ENCODE data around the gene ANKS6.

The ANKS6 gene

DNA sequence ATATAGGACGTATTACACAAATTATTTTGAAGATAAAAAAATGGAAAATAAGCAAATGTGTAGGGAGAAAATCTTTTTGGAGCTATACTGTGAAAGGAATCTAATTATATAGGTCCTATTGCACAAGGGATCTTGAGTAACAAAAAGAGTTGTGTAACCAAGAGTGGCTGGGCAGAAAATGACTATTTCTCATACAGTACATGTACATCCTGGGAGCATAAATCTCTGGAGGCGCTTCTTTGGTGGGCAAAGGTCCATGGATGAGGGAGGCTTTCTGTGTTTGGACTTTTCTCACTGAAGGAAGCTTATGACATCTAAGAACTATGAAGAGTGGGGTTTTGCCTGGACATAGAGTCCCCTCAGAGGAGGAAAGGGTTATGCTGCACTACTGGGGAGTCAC, 29.8 kb downstream of the ANKS6 start:
- Histone ChIP-seq H3K9me3 (ENCODE audit: control insufficient read depth, low read length) (peaks cover 14% of the 10 kb centered on the region), H3K9ac (ENCODE audit: low read length) (no peak overlapping the region), H3K27me3 (replicated peaks; ENCODE audit: control insufficient read depth, insufficient read depth, low read length) (no peaks in the 10 kb centered on the region), H3K4me1 (ENCODE audit: control insufficient read depth, insufficient read depth, low read length) (peaks cover 8% of the 10 kb centered on the region), H3K36me3 (ENCODE audit: control insufficient read depth, insufficient read depth, low read length, severe bottlenecking) (peaks cover 74% of the 10 kb centered on the region), H3K4me3 (ENCODE audit: low read length) (no peak overlapping the region)
- peak; percentile 42 for DNase-seq (ENCODE audit: low read depth)

GRCh38 chr9:98765256-98765655, 31.1 kb downstream of the ANKS6 start:
- peaks cover 61% of the 10 kb centered on the region for H3K36me3 ChIP-seq (ENCODE audit: control insufficient read depth, insufficient read depth, low read length, severe bottlenecking)
- no peak overlapping the region for H3K9ac ChIP-seq (ENCODE audit: low read length)
- H3K4me3 ChIP-seq (ENCODE audit: low read length): no peak overlapping the region
- no peak for DNase-seq (ENCODE audit: low read depth)
- peaks cover 8% of the 10 kb centered on the region for H3K4me1 ChIP-seq (ENCODE audit: control insufficient read depth, insufficient read depth, low read length)
- H3K27me3 ChIP-seq (replicated peaks; ENCODE audit: control insufficient read depth, insufficient read depth, low read length): no peaks in the 10 kb centered on the region
- H3K9me3 ChIP-seq (ENCODE audit: control insufficient read depth, low read length): peaks cover 14% of the 10 kb centered on the region

DNA sequence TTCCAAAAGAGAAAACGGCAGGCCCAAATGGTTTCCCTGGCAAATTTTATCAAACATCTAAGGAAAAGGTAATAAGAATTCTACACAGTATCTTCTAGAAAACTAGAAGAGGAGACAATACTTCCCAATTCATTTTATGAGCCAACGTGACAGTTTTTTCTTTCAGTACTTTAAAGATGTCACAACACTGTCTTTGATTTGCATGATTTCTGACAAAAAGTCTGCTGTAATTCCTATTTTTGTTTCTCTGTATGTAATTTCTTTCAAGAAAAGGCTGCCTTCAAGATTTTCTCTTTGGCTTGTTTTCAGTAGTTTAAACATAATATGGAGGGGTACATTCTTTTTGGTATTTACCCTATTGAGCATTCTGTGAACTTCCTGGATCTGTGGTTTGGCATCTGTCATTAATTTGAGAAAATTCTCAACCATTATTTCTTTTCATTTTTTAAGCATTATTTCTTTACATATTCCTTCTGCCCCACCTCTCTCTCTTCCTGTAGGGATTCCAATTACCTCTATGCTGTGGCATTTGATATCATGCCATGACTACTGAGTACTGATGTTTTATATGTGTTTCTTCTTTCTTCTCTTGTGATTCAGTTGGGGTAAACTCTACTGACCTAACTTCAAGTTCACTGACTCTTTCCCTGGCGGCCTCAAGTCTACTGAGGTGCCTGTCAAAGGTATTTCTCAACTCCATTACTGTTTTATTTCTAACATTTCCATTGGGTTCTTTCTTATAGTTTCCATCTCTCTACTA, 32.2 kb downstream of the ANKS6 start:
- H3K27me3 ChIP-seq (replicated peaks; ENCODE audit: control insufficient read depth, insufficient read depth, low read length): no peaks in the 10 kb centered on the region
- peaks cover 14% of the 10 kb centered on the region for H3K9me3 ChIP-seq (ENCODE audit: control insufficient read depth, low read length)
- peaks cover 58% of the 10 kb centered on the region for H3K36me3 ChIP-seq (ENCODE audit: control insufficient read depth, insufficient read depth, low read length, severe bottlenecking)
- DNase-seq (ENCODE audit: low read depth): peak; percentile 10
- H3K4me1 ChIP-seq (ENCODE audit: control insufficient read depth, insufficient read depth, low read length): peaks cover 8% of the 10 kb centered on the region
- H3K9ac ChIP-seq (ENCODE audit: low read length): no peak overlapping the region
- no peak overlapping the region for H3K4me3 ChIP-seq (ENCODE audit: low read length)

DNA sequence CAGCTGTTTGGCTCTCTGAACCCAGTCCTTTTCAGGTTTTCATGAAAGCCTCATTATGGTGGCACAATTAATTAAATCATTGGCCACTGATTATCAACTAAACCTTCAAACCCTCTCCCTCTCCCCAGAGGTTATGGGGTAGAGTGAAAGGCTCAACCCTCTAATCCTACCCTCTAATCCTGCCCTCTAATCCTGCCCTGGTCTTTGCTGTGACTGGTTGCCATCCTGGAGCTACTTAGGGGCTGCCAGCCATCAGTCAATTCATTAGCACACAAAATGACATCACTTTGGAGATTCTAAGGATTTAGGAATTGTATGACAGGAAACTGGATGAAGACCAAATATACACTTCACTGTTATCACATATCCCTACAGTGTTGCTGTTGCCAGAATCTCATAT, 36.1 kb downstream of the ANKS6 start:
- H3K9ac ChIP-seq (ENCODE audit: low read length): no peak overlapping the region
- no peaks in the 10 kb centered on the region for H3K27me3 ChIP-seq (replicated peaks; ENCODE audit: control insufficient read depth, insufficient read depth, low read length)
- no peak for DNase-seq (ENCODE audit: low read depth)
- H3K4me1 ChIP-seq (ENCODE audit: control insufficient read depth, insufficient read depth, low read length): no peaks in the 10 kb centered on the region
- peaks cover 62% of the 10 kb centered on the region for H3K36me3 ChIP-seq (ENCODE audit: control insufficient read depth, insufficient read depth, low read length, severe bottlenecking)
- peaks cover 25% of the 10 kb centered on the region for H3K9me3 ChIP-seq (ENCODE audit: control insufficient read depth, low read length)
- no peak overlapping the region for H3K4me3 ChIP-seq (ENCODE audit: low read length)

- peaks cover 69% of the 10 kb centered on the region for H3K36me3 ChIP-seq (ENCODE audit: control insufficient read depth, insufficient read depth, low read length, severe bottlenecking)
Measured at GRCh38 chr9:98755006-98755618, 41.2 kb downstream of the ANKS6 start.

GRCh38 chr9:98751210-98751609, 45.1 kb downstream of the ANKS6 start:
- DNase-seq (ENCODE audit: low read depth): no peak
- no peaks in the 10 kb centered on the region for H3K9me3 ChIP-seq (ENCODE audit: control insufficient read depth, low read length)
- H3K9ac ChIP-seq (ENCODE audit: low read length): no peak overlapping the region
- H3K27me3 ChIP-seq (replicated peaks; ENCODE audit: control insufficient read depth, insufficient read depth, low read length): no peaks in the 10 kb centered on the region
- H3K4me1 ChIP-seq (ENCODE audit: control insufficient read depth, insufficient read depth, low read length): no peaks in the 10 kb centered on the region
- no peak overlapping the region for H3K4me3 ChIP-seq (ENCODE audit: low read length)
- H3K36me3 ChIP-seq (ENCODE audit: control insufficient read depth, insufficient read depth, low read length, severe bottlenecking): peaks cover 62% of the 10 kb centered on the region

More at GRCh38 chr9:98755006-98755618, 41.2 kb downstream of the ANKS6 start:
- Histone ChIP-seq H3K27me3 (replicated peaks; ENCODE audit: control insufficient read depth, insufficient read depth, low read length) (no peaks in the 10 kb centered on the region), H3K4me3 (ENCODE audit: low read length) (no peak overlapping the region), H3K9ac (ENCODE audit: low read length) (no peak overlapping the region), H3K4me1 (ENCODE audit: control insufficient read depth, insufficient read depth, low read length) (no peaks in the 10 kb centered on the region), H3K9me3 (ENCODE audit: control insufficient read depth, low read length) (peaks cover 11% of the 10 kb centered on the region)
- no peak for DNase-seq (ENCODE audit: low read depth)

GRCh38 chr9:98750364-98751060, 45.8 kb downstream of the ANKS6 start:
- peak; percentile 47 for DNase-seq (ENCODE audit: low read depth)
- Histone ChIP-seq H3K4me1 (ENCODE audit: control insufficient read depth, insufficient read depth, low read length) (no peaks in the 10 kb centered on the region), H3K4me3 (ENCODE audit: low read length) (no peak overlapping the region), H3K36me3 (ENCODE audit: control insufficient read depth, insufficient read depth, low read length, severe bottlenecking) (peaks cover 58% of the 10 kb centered on the region), H3K9ac (ENCODE audit: low read length) (no peak overlapping the region), H3K27me3 (replicated peaks; ENCODE audit: control insufficient read depth, insufficient read depth, low read length) (no peaks in the 10 kb centered on the region), H3K9me3 (ENCODE audit: control insufficient read depth, low read length) (no peaks in the 10 kb centered on the region)

DNA sequence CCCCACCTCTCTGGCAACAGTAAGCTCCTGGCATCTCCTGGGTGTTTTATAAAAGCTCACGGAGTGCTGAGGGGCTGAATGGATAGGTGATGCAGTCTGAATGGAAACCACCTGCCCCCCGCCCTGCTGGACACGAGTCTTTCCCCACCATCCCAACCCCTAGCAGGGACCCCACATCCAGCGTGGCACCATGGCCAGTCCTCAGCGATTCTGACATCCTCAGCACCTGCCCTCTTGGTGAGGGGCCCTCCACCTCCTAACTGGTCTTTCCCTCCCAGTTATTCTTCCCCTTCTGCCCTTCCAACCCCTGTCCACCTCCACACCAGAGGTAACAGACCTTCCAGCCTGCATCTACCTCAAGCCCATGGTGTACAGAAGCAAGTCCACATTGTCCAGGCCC, 48.9 kb downstream of the ANKS6 start:
- DNase-seq (ENCODE audit: low read depth): no peak
- Histone ChIP-seq H3K9ac (ENCODE audit: low read length) (no peak overlapping the region), H3K27me3 (replicated peaks; ENCODE audit: control insufficient read depth, insufficient read depth, low read length) (no peaks in the 10 kb centered on the region), H3K9me3 (ENCODE audit: control insufficient read depth, low read length) (no peaks in the 10 kb centered on the region), H3K36me3 (ENCODE audit: control insufficient read depth, insufficient read depth, low read length, severe bottlenecking) (peaks cover 47% of the 10 kb centered on the region), H3K4me1 (ENCODE audit: control insufficient read depth, insufficient read depth, low read length) (no peaks in the 10 kb centered on the region), H3K4me3 (ENCODE audit: low read length) (no peak overlapping the region)

DNA sequence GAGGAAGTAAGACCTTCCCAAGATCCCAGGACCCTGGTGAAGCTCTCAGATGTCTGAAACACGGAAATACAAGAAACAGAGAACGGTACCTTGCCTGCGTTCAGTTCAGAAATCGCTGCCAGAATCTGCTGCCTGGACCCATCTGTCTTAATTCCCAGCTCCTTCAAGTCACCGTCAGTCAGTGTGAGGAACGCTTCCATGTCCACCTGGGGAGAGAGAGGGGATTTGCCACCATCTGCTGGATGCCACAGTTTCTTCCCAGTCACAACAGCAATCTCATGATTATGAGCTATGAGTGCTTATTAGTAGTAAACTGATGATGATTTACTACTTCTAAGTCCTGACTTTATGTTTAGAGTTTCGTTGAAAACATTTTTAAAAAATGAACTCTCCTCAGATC, 50.9 kb downstream of the ANKS6 start:
- Histone ChIP-seq H3K36me3 (ENCODE audit: control insufficient read depth, insufficient read depth, low read length, severe bottlenecking) (peaks cover 39% of the 10 kb centered on the region), H3K4me1 (ENCODE audit: control insufficient read depth, insufficient read depth, low read length) (no peaks in the 10 kb centered on the region), H3K4me3 (ENCODE audit: low read length) (no peak overlapping the region), H3K27me3 (replicated peaks; ENCODE audit: control insufficient read depth, insufficient read depth, low read length) (no peaks in the 10 kb centered on the region), H3K9ac (ENCODE audit: low read length) (no peak overlapping the region), H3K9me3 (ENCODE audit: control insufficient read depth, low read length) (no peaks in the 10 kb centered on the region)
- no peak for DNase-seq (ENCODE audit: low read depth)

DNA sequence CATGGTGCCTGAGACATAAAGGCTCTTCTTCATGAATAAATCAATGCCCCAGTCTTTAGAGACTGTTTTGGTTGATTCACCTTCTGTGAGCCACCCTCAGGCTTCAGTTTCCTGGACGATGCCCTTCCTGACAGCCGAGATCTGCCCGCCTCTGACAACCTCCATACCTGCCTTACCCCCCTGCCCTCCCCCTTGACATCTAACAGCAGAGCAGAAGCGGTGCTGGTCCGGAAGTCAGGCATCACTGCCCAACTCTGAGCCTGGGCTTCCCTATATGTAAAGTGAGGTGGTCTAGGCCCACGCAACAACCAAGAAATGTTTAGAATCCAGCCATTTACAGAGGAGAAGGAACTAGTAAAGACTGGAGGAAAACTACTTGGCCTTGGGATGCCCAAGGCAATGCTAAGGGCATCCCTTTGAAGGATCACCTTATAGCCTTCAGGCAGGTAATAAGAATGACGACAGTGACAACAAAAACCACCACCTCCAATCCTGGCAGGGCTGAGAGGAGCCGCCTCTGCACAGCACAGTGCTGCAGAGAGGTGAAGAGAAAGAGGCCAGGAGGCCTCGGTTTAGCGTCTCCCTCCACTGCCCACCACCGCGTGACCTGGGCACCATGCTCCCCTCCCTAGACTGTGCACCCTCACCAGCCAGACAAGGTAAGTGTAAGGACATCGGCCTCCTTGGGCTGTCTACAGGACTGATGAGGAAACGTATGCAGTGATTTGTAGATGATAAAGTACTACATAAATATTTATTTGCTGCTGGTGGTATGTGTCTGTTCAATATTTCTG, 52.3 kb downstream of the ANKS6 start:
- Histone ChIP-seq H3K27me3 (replicated peaks; ENCODE audit: control insufficient read depth, insufficient read depth, low read length) (no peaks in the 10 kb centered on the region), H3K9me3 (ENCODE audit: control insufficient read depth, low read length) (no peaks in the 10 kb centered on the region), H3K4me3 (ENCODE audit: low read length) (no peak overlapping the region), H3K4me1 (ENCODE audit: control insufficient read depth, insufficient read depth, low read length) (no peaks in the 10 kb centered on the region), H3K9ac (ENCODE audit: low read length) (no peak overlapping the region), H3K36me3 (ENCODE audit: control insufficient read depth, insufficient read depth, low read length, severe bottlenecking) (peaks cover 31% of the 10 kb centered on the region)
- DNase-seq (ENCODE audit: low read depth): no peak

DNA sequence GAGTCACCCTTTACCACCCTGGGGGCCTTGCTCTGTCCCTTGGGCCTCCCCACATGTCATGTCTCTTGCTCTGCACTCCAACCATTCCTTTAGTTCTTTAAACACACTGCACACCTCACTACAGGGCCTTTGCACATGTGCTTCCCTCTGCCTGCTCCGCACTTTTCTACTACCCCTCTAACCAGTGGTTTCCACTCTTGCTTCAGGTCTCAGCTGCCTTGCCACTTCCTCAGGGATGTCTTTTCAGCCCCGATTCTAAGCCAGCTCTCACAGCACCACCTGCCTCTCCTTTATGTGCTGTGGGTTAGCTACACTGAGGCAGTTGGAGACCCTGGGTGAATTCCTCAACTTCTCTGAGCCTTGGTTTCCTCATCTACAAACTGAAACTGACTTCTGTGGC, 53.0 kb downstream of the ANKS6 start:
- no peak overlapping the region for H3K9ac ChIP-seq (ENCODE audit: low read length)
- no peaks in the 10 kb centered on the region for H3K9me3 ChIP-seq (ENCODE audit: control insufficient read depth, low read length)
- no peak overlapping the region for H3K4me3 ChIP-seq (ENCODE audit: low read length)
- H3K4me1 ChIP-seq (ENCODE audit: control insufficient read depth, insufficient read depth, low read length): no peaks in the 10 kb centered on the region
- peaks cover 33% of the 10 kb centered on the region for H3K36me3 ChIP-seq (ENCODE audit: control insufficient read depth, insufficient read depth, low read length, severe bottlenecking)
- no peak for DNase-seq (ENCODE audit: low read depth)
- H3K27me3 ChIP-seq (replicated peaks; ENCODE audit: control insufficient read depth, insufficient read depth, low read length): no peaks in the 10 kb centered on the region
